K562 (cell line): ENCODE measurements around the gene MGAM2.

Source experiments
- BRF1 ChIP-seq: IDR thresholded peaks from 3 replicates; pipeline ENCODE4 v1.6.1; 2011; ENCODE audit warnings: borderline replicate concordance, mild to moderate bottlenecking; ENCODE audit not compliant: insufficient read length; ENCODE audit errors: extremely low read depth
- EZH2 ChIP-seq: IDR thresholded peaks from 2 replicates; pipeline ENCODE4 v1.6.1; 2012; ENCODE audit warnings: low read depth, mild to moderate bottlenecking, inconsistent platforms, low read length, borderline replicate concordance
- HDAC6 ChIP-seq: IDR thresholded peaks from 2 replicates; pipeline ENCODE4 v1.6.1; 2012; ENCODE audit warnings: low read depth, mild to moderate bottlenecking, control low read depth, inconsistent platforms, low read length, moderate library complexity
- RBM34 ChIP-seq: fragments of 200-400 bp; formaldehyde crosslinking; IDR thresholded peaks from 2 replicates; pipeline ENCODE4 v1.6.1; 2018; ENCODE audit warnings: low read length, borderline replicate concordance; ENCODE audit not compliant: insufficient read depth
- SMC3 ChIP-seq: conservative IDR thresholded peaks from 2 replicates; pipeline ENCODE4 v1.6.1; 2011; ENCODE audit warnings: low read depth, low read length, improper control_type of control experiment; ENCODE audit not compliant: insufficient read depth
- SOX6 ChIP-seq: fragments of 450-650 bp; IDR thresholded peaks from 2 replicates; pipeline ENCODE4 v1.6.1; 2014; ENCODE audit warnings: mild to moderate bottlenecking
- TEAD4 ChIP-seq, 2 experiments: sonication (generic) in 1 of 2; formaldehyde crosslinking in 1 of 2; IDR thresholded peaks; 2 replicates each; pipeline versions ENCODE4 v1.6.1 to v1.8.0; 2012 to 2022; ENCODE audit warnings: borderline replicate concordance in 1 of 2, inconsistent platforms in 1 of 2, low read length in 1 of 2, mild to moderate bottlenecking in 1 of 2, missing genetic modification reagents in 1 of 2
- TF ChIP-seq, protein P1 (sequence below), 3 experiments: IDR thresholded peaks in 2 of 3; conservative IDR thresholded peaks in 1 of 3; 2 replicates each; pipeline ENCODE4 v1.5.1; 2011 to 2012; ENCODE audit warnings: low read length in 3 of 3, mild to moderate bottlenecking in 3 of 3, control low read depth in 2 of 3, improper control_type of control experiment in 1 of 3, inconsistent platforms in 1 of 3, low read depth in 1 of 3, mixed read lengths in 1 of 3, moderate library complexity in 1 of 3; ENCODE audit not compliant: insufficient read depth in 2 of 3
- TF ChIP-seq, protein P2 (sequence below): fragments of 450-650 bp; formaldehyde crosslinking; IDR thresholded peaks from 2 replicates; pipeline ENCODE4 v1.4.0; 2020; ENCODE audit warnings: mild to moderate bottlenecking, mixed read lengths

DNA sequence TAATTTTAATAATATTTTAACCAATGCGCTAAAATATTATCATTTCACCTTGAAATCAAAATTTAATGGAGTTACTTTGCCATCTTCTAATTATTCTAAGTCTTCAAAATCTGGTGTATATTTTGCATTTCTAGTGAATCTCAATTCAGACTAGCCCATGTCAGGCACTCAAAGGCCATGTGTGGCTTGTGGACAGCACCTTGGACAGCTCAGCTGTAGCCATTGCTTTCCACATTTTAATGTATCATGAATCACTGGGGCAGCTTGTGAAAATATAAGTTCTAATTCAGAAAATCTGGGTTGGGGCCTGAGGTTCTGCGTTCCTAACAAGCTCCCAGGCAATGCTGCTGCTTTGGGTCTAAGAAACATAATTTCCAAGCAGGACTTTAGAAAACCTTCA, 57.2 kb downstream of the MGAM2 start:
- TF ChIP-seq, protein P1, sequence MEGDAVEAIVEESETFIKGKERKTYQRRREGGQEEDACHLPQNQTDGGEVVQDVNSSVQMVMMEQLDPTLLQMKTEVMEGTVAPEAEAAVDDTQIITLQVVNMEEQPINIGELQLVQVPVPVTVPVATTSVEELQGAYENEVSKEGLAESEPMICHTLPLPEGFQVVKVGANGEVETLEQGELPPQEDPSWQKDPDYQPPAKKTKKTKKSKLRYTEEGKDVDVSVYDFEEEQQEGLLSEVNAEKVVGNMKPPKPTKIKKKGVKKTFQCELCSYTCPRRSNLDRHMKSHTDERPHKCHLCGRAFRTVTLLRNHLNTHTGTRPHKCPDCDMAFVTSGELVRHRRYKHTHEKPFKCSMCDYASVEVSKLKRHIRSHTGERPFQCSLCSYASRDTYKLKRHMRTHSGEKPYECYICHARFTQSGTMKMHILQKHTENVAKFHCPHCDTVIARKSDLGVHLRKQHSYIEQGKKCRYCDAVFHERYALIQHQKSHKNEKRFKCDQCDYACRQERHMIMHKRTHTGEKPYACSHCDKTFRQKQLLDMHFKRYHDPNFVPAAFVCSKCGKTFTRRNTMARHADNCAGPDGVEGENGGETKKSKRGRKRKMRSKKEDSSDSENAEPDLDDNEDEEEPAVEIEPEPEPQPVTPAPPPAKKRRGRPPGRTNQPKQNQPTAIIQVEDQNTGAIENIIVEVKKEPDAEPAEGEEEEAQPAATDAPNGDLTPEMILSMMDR (IDR thresholded peaks at IDR 0.05 in 2 of 3, conservative IDR thresholded peaks at IDR 0.05 in 1 of 3; ENCODE audit: insufficient read depth in 2 of 3, low read depth in 1 of 3, low read length in 3 of 3), result no peak
- TF ChIP-seq EZH2, result no peak
- TF ChIP-seq, protein P2, sequence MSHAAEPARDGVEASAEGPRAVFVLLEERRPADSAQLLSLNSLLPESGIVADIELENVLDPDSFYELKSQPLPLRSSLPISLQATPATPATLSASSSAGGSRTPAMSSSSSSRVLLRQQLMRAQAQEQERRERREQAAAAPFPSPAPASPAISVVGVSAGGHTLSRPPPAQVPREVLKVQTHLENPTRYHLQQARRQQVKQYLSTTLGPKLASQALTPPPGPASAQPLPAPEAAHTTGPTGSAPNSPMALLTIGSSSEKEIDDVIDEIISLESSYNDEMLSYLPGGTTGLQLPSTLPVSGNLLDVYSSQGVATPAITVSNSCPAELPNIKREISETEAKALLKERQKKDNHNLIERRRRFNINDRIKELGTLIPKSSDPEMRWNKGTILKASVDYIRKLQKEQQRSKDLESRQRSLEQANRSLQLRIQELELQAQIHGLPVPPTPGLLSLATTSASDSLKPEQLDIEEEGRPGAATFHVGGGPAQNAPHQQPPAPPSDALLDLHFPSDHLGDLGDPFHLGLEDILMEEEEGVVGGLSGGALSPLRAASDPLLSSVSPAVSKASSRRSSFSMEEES (CRISPR knock-in tag), result no peak
- no peak for TF ChIP-seq SOX6
- no peak for TF ChIP-seq RBM34
- TF ChIP-seq TEAD4 (IDR thresholded peaks at IDR 0.05; ENCODE audit: low read length), result no peak
- no peak for TF ChIP-seq TEAD4 (CRISPR knock-in tag; IDR thresholded peaks at IDR 0.05; ENCODE audit: borderline replicate concordance)
- TF ChIP-seq BRF1, result no peak
- no peak for TF ChIP-seq HDAC6
- TF ChIP-seq SMC3, result no peak
